Left ventricle myocardium superior (tissue), 1 donor: ENCODE measurements around the gene ADGRB2. TPM values are rescaled to one million over a fixed set of nuclear protein-coding genes. Genes with fewer than 3 reads are reported as not detected.

Experiments used
- ATAC-seq: fragments of 200-7000 bp; cut with Tn5 transposase; one replicate; pipeline ENCODE4 v1.9.1; 2020; ENCODE audit warnings: mild to moderate bottlenecking, moderate library complexity
- DNase-seq: peaks from one replicate; pipeline ENCODE4 v3.0.0-alpha.2; 2020
- intact Hi-C: fragments of 100-400 bp; cut with micrococcal nuclease; formaldehyde crosslinking; loops from one replicate; pipeline ENCODE4 v1.11.0; 2022
- long read RNA-seq: library from polyadenylated mRNA; unstranded; transcript quantifications from one replicate; pipeline ENCODE4 v2.0.0, GENCODE V29; 2021
- total RNA-seq: library from RNA; stranded (reverse); fragmentation: NEBNext Ultra II Directional; extraction: Animal tissue kit (Norgen Biotek cat#: 25700); gene quantifications from one replicate; pipeline ENCODE4 v1.2.1, GENCODE V29; 2021
- donor health status: DM: no; HTN: yes; CAD: no; lungs with severe emphysema.

Gene ADGRB2
- total RNA-seq, result 10.0 TPM
- long read RNA-seq, partial matches to known transcripts, result 12 of 17 reads
- long read RNA-seq, other reads (novel, unspliced or antisense), result 4 of 17 reads

GRCh38 chr1:31764312-31765040, at the start of gene ADGRB2:
TSS of gene ADGRB2 (minus strand) at chr1:31764340. CDS start at chr1:31757221, 7,119 bp downstream.
- intact Hi-C loops, result no loop called here
- peak; percentile 50 for DNase-seq
- ATAC-seq, result peak; percentile 33

- ATAC-seq (no peak), DNase-seq (no peak)
- intact Hi-C loops, result no loop called here
Observed at GRCh38 chr1:31812158-31812829, 48.2 kb upstream of the ADGRB2 start.

- DNase-seq (no peak), ATAC-seq (no peak)
- intact Hi-C loops, result no loop called here
Observed at GRCh38 chr1:31811605-31812004, 47.5 kb upstream of the ADGRB2 start.

GRCh38 chr1:31809698-31810097, 45.6 kb upstream of the ADGRB2 start:
- no peak for ATAC-seq
- DNase-seq, result no peak
- intact Hi-C loops, result loop anchor here (10.0 kb wide), 1 partner anchor 165 kb away; no protein-coding TSS in a partner anchor

DNA sequence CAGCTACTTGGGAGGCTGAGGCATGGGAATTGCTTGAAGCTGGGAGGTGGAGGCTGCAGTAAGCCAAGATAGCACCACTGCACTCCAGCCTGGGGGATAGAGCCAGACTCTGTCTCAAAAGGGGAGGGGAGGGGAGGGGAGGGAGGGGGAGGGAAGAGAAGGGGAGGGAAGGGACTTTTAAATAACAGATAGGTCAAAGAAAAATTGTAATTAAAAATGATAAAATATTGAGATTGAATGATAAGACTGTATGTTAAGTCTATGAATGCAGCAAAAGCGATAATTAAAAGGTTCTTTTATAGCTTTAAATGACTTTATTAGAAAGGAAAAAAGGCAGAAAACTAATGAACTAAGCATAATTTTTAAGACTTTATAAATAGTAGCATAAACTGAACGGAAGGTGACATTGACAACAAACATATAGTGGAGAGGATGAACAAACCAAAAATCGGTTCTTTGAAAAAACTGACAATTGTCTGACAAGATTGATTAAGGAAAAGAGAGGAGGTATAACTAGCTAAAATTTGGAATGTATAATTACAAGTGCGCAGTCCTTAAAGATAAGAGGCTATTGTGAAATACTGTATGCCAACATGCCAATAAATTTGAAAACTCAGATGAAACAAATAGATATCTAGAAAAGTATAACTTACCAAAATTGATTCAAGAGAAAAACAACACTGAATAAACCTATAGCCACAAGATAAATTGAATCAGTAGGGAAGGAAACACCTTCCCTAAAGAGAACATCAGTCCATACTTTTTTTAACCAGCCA, 43.3 kb upstream of the ADGRB2 start:
- intact Hi-C loops, result loop anchor here (10.0 kb wide), 1 partner anchor 167 kb away; no protein-coding TSS in a partner anchor
- no peak for ATAC-seq
- DNase-seq, result no peak

GRCh38 chr1:31805318-31805717, 41.2 kb upstream of the ADGRB2 start:
- intact Hi-C loops, result loop anchor here (10.0 kb wide), 1 partner anchor 169 kb away; no protein-coding TSS in a partner anchor
- DNase-seq (no peak), ATAC-seq (no peak)

DNA sequence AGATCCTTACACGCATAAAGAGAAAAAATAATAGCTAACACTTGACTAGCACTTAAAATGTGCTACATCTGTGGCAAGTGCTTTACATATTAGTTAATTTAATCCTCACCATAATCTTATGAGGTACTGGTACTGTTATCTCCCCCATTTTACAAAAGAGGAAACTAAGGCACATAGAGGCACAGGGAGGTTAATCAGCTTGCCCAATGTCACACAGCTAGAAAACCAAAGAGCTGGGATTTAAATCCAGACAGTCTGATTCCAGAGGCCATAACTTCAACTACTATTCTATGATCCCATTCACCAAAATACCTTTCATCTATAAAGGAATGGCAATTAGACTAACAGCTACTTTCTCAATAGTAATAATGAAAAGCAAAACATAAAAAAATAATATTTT, 40.0 kb upstream of the ADGRB2 start:
- DNase-seq, result no peak
- intact Hi-C loops, result loop anchor here (10.0 kb wide), 1 partner anchor 171 kb away; no protein-coding TSS in a partner anchor
- no peak for ATAC-seq

- DNase-seq, result no peak
- intact Hi-C loops, result loop anchor here (10.0 kb wide), 1 partner anchor 171 kb away; no protein-coding TSS in a partner anchor
- ATAC-seq, result no peak
Observed at GRCh38 chr1:31803610-31804009, 39.5 kb upstream of the ADGRB2 start.

- ATAC-seq (no peak), DNase-seq (no peak)
- intact Hi-C loops, result loop anchor here (10.0 kb wide), 1 partner anchor 172 kb away; no protein-coding TSS in a partner anchor
Observed at GRCh38 chr1:31802190-31803150, 38.3 kb upstream of the ADGRB2 start.

DNA sequence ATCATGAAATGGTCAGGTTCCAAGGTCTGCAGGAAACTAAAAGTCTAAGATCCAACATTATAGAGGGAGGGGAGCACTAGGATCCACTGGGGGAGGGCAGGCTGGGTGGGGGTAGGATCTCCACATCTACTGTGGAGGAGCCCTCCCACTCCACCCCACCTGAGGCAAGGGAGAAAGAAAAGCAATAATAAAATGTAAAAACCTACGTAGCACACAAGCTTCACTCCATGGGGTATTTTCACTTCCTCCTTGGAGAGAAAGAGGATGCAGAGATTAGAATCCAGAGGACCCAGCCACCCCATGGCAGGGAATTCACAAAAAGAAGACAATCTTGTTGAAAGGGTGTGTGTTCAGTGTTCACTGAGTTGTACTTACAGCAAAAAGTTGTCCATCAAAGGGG, 37.3 kb upstream of the ADGRB2 start:
- no peak for DNase-seq
- ATAC-seq, result no peak
- intact Hi-C loops, result loop anchor here (10.0 kb wide), 1 partner anchor 173 kb away; no protein-coding TSS in a partner anchor

DNA sequence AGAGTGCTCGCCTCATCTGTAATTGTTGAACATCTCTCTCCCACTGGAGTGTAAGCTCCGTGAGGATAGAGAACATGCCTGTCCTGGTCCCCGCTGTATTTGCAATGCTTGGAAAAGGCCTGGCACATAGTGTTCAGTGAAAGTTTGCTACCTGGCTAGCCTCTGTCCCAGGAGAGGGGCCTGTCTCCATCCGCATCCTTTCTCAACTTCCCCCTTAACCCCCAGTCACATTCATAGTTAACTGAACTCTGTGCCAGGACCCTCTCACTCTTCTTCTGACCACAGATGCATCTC, 36.5 kb upstream of the ADGRB2 start:
- no peak for DNase-seq
- intact Hi-C loops, result loop anchor here (10.0 kb wide), 1 partner anchor 174 kb away; no protein-coding TSS in a partner anchor
- ATAC-seq, result no peak

DNA sequence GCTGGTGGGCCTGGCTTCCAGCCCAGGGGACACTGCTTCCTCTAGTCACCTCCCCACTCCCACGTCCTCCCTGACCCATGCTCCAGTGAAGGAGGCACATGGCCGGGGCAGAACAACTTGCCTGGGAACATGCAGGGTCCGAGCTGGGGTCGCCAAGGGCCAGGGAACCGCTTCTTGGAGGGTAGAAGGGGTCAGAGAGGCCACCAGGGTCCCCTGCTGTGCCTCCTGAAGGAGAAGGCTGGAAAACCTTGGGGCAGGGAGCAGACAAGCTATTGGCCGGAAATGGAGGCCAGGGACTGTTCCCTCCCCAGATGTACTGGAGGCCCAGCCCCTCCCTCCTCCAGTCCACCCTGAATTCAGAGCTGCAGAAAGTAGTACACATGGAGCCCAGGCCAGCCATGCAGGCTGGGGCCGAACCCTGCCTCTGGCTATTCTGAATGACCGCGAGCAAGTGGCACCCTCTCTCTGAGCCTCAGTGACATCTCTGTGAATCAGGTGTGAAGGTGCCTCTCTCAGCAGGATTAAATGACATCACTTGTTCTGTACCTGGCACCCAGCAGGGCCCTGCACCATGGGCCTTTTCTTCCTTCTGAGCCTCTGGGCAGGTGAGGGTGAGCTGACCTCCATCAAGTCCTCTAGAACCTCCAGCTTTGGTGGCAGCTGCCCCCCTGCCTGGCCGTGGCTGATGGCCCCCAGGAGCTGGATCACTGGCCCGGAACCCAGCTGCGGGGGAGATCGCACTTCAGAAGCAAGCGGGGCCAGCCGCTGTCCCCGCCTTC, 35.9 kb upstream of the ADGRB2 start:
- DNase-seq (no peak), ATAC-seq (no peak)
- intact Hi-C loops, result loop anchor here (10.0 kb wide), 1 partner anchor 175 kb away; no protein-coding TSS in a partner anchor

DNA sequence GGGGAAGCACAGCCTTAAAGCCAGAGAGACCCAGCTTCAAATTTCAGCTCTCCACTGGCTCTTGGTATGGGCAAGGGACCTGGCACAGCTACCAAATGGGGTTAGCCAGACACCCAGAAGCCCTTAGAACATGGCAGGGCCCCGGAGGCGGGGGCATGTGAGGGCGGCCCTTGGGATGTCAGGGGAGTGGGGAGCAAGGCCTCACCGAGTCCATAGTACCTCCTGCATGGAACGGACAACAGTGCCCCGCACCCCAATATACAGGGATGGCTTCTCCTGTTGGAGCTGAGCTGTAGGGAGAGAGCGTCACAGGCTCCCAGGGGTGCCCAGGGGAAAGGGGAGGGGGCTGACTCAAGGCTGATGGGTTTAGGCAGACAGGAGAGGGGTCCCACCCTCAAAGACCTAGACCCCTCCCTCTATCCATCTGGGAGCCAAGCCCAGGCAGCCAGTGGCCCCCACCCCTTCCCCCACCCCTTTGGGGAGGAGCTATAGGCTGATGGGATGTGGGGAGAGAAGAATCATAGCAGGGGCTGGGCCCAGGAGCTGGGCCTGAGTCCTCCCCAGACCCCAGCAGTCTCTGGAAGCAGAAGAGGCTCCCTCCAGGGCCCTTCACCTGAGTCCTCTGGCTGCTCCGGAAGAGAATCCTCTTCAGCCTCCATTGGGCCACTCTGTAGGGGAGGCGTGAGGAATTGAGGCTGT, 35.2 kb upstream of the ADGRB2 start:
- ATAC-seq, result no peak

GRCh38 chr1:31798433-31799195, 34.5 kb upstream of the ADGRB2 start:
- no peak for ATAC-seq
- DNase-seq, result no peak
- intact Hi-C loops, result no loop called here

More for the DNA sequence above, 35.2 kb upstream of the ADGRB2 start:
- no peak for DNase-seq
- intact Hi-C loops, result no loop called here

- DNase-seq, result no peak
- intact Hi-C loops, result no loop called here
- ATAC-seq, result no peak
Observed at GRCh38 chr1:31798086-31798432, 33.9 kb upstream of the ADGRB2 start.

DNA sequence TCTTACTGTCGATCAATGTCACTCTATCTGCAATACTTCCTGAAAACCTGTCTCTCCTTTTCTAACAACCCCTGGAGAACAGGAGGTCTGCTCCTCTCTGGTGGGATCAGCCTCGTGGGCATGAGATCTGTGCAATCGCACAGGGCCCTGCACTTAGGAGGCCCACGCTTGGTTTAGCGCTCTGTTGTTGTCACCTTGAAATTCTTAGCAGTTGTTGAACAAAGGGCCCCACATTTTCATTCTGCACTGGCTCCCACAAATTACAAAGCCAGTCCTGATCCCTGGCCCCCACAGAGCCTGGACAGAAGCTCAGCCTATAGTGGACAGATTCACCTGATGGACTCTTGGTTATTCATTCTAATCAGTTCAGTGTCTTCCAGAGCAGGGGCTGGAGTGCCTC, 33.1 kb upstream of the ADGRB2 start:
- DNase-seq, result no peak
- intact Hi-C loops, result no loop called here
- ATAC-seq, result no peak

DNA sequence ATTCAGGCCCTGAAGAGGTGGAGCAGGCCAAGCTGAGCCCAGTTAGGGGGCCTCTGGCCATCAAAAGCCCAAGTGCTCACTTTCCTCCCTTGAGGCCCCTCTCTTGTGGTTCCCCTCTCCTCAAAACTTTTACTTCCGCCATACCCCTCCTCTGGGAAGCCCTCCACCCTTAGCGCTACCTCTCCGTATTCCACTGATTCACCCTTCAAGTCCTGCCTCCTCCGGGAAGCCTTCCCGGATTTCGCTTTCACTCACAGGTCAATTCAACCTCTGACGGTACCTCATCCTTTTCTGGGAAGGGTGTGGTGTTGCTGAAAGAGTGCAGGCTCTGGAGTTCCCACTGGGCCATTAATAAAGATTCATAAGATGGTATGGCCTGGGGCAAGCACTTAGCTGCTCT, 32.6 kb upstream of the ADGRB2 start:
- ATAC-seq, result no peak
- intact Hi-C loops, result no loop called here
- DNase-seq, result no peak
